ENCODE data around the gene EMX1.
A peak's percentile ranks its signal among the peaks of the same experiment; 100 is the strongest.

The EMX1 gene

DNA sequence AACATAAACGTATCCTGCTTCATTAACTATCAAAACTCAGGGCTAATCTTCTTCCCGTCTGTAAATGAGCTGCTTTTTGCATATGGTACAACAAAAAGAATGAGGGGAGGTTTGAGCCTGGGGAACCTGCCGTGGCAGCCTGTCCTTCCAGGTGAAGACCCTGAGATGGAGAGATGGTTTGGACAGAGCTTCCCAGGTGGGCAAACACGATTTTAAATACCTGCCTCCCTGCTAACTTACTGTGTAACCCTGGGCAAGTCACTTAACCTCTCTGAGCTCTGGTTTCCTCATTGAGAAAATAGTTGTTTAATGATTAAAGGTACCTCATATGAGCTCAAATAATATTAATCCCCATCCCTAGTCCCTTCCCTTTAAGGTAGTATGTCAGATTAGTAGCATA, 9.0 kb downstream of the EMX1 start:
- peak; percentile 10 for DNase-seq

DNA sequence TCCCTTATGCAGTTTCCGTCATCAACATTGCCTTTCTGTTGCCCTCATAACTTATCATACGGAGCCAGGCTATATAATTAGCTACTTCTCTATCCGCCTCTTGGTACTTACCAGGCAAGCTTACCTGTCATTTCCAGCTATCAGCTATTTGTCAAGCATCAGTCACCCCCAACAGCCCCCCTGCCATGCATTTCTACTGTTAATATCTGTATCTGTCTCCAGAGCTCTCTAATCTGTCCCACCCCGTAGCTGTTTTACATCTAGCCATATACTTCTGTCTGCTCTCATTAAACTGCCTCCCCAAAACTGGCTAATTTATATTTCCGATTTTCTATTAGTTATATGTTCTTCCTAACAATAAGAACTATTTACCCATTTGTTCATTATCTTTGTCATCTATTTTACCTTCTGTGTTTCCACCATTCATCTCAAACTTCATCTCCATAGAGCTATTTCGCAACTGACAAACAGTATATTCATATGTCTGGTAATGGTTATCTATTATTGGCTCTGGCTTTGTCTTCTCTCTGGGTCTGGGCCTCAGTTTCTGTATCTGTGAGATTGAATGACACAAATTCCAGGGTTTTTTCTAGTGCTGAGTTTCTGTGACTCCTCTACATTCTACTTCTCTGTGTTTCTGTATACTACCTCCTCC, 9.6 kb downstream of the EMX1 start:
- no peak for DNase-seq

DNA sequence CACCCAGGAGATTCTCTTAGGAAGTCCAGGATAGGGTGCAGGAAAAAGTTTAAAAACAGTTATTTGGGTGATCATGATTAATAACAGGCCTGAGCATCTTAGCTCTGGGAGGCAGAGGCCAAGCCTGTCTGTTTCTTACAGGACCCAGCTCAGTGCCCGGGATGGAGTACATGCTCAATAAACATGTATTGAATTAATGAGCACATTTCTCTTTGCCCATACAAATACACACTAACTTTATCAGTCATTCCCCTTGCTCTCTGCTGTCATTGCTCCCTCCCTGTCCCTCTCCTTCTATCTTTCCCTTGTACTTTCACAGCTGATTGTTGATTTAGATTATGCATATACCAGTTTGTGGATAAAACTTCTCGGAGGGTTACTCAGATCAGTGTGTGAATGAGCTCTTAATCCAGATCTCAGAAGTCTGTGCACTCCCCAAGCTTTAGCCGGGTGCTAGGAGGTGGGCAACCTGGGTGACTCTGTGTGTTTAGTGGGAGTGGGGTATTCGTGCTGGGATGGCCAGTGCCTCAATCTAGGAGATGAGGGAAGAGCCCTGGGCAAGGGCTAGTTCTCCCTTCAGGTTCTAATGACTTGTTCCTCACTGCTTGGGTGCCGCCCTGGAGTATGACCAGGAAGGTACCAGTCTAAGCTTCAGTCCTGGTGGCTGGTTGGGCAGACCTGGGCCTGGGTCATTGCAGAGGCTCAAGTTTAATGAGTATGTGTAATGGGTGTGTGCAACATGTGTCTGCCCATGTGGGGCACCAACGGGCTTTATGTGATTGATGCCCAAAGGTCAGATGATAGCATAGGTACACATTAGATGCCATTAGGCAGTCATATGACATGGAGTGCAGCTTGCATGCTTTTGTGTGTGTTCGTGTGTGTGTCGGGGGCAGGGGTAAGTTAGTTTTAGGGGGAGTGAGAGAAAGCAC, 10.6 kb downstream of the EMX1 start:
- DNase-seq: peak; percentile 42

DNA sequence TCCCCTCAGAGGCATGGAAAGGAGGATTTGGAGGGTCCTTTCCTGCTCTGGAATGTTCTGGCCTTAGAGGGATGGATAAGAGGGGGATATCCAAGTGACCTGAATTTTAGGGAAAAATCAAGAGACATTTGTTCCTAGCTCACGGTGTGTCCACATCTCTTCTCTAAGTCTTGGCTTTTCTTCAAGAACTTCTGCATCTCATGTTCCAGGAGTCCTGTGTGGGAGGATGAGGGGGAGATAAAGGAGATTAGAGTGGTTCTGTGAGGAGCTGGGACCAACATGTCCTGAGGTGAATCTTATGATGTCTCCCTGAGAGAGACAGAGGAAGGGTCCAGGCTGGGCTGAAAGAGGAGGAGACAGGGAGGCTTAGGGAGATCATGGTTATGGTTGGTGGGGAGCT, 11.7 kb downstream of the EMX1 start:
- no peak for DNase-seq

DNA sequence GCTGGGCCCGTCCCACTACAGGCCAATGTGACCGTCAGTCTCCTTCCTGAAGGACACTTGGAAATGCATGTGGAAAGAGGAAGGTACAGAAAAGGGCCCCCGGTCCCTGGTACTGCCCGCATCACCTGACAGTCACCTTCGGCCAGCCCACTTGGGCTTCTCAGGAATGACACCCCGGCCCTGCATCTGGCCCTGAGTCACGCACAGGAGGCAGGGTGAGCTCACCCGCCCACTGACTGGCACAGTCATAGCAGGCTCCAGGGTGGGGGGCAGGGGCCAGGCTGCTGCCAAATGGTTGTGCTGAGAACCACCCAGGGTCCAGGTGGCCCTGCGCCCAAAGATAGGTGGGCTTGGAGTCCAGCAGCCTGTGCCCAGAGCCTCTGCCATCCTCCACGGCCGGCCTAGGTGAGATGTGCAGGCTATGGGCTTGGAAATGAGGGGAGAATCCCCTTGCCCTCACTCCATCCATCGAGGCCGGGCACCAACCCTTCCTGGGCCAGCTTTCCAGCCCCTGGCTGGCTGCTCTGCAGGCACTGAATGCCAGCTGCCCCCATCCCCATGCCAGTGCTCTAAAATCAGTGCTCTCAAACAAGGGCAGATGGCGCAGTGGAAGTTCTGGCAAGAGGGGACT, 14.1 kb downstream of the EMX1 start:
- peak; percentile 71 for DNase-seq

DNA sequence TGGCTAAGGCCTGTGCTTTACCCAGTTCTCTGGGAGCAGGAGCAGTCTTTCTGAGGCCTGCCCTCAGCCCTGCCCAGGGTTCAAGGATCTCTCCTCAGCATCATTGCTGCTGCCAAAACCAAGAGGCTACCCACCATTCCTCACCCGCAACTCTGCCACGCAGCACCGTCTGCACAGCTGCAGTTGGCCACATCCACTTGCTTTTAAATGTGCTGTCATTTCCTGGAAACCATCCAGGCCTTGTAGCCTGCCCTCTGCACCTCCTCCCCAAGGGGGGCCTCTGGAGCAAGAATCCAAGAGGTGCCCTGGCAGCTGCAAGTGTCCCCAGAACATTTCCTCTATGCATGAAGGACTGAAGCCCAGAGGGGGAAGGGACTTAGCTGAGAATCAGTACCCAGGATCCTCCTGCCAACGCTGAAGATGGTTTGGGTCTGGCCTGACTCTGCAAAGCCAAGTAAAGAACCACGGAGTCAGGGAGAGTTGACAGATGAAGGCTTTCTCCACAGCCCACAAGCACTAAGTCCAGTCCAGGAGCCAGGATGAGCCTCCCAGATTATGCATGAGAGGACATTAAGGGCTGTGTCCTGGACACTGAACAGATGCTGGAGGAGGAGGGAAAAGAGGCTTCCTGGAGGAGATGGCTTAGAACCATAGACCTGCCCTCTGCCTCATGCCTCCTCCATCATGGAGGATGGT, 14.9 kb downstream of the EMX1 start:
- no peak for DNase-seq

DNA sequence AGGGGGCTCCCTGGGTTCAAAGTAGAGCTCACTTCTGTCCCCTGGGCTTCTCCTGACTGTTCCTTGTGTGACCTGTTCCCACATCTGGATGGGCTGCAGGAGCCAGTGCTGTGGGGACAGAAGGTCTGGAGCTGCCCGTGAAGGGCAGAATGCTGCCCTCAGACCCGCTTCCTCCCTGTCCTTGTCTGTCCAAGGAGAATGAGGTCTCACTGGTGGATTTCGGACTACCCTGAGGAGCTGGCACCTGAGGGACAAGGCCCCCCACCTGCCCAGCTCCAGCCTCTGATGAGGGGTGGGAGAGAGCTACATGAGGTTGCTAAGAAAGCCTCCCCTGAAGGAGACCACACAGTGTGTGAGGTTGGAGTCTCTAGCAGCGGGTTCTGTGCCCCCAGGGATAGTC, 15.5 kb downstream of the EMX1 start:
- no peak for DNase-seq

DNA sequence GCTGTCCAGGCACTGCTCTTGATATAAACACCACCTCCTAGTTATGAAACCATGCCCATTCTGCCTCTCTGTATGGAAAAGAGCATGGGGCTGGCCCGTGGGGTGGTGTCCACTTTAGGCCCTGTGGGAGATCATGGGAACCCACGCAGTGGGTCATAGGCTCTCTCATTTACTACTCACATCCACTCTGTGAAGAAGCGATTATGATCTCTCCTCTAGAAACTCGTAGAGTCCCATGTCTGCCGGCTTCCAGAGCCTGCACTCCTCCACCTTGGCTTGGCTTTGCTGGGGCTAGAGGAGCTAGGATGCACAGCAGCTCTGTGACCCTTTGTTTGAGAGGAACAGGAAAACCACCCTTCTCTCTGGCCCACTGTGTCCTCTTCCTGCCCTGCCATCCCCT, 15.9 kb downstream of the EMX1 start:
- DNase-seq: no peak

DNA sequence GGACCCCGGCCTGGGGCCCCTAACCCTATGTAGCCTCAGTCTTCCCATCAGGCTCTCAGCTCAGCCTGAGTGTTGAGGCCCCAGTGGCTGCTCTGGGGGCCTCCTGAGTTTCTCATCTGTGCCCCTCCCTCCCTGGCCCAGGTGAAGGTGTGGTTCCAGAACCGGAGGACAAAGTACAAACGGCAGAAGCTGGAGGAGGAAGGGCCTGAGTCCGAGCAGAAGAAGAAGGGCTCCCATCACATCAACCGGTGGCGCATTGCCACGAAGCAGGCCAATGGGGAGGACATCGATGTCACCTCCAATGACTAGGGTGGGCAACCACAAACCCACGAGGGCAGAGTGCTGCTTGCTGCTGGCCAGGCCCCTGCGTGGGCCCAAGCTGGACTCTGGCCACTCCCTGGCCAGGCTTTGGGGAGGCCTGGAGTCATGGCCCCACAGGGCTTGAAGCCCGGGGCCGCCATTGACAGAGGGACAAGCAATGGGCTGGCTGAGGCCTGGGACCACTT, 16.4 kb downstream of the EMX1 start:
- DNase-seq: no peak

DNA sequence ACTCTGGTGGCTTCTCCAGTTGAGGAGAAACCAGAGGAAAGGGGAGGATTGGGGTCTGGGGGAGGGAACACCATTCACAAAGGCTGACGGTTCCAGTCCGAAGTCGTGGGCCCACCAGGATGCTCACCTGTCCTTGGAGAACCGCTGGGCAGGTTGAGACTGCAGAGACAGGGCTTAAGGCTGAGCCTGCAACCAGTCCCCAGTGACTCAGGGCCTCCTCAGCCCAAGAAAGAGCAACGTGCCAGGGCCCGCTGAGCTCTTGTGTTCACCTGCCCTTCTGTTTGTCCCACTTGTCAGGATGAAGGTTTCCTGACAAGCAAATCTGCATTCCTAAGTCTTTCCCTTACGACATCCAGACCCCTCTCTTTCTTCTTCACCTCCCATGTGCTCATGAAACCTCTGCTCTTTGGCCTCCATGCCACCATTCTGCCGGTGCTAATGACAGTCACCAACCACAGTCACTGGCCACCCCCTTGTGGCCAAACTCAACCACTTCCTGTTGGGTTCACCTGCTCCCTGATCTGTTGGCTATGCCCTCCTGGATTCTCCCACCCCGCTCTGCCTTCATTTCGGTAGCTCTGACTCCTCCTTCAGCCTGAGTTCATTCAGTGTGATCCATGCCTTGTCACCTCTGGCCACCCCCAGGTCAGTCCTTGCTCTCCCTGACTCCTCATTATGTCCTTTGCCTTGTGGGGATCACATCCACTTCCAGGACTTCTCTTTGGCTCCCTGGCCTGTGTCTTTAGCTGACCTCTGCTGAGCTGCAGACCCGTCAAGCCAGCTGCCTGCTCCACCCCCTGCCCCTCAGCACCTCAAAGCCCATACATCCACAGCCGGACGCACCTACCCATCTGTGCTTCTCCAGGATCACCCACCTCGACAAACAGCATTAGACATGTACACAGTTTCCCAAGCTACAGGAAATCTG, 17.6 kb downstream of the EMX1 start:
- DNase-seq: no peak

DNA sequence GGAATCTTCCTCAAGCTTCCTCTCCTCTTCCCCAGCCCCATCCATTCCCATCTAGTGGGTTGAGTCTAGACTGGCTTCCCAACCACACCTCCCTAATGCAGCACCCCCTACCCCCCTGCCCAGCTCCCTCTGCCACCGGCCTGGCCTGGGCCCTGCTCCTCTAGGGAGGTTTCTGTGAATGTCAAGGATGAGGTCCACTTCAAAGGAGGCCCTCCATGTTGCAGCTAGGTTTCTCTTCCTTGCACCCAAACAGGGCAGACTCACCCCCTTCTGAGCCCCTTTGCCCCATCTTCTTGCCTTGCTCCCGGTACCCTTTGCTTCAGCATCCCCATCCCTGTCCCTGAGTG, 18.3 kb downstream of the EMX1 start:
- no peak for DNase-seq

DNA sequence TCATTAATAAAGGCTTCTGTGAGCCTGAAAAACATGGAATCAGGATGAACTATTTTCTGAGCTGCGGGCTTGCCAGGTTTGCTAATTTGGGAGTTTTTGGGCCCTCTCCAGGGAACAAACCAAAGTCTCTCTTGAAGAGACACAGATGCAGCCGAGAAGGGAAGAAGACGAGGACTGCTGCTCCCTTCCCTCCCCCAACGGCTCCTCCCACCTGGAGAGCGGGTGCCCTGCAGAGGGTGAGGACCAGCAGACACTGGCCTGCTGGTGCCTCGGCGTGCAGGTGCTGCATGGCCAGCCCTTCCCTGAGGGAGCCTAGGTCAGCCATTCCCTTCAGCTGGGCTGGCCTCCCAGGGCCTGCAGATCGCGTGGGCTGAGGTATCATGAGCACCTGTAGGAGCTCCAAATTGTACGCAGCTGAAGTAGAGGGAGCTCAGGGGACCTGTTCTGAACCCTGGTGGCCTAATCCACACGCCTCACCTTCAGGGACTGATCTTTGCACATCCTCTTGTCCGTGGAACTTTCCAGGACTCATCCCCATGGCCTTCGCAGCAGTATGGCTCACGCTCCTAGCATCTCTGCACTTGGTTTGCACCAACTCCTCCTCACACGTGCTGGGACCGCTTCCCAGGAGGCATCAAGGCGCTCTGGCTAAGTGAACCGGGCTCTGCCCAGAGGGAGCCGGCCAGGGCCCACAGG, 19.5 kb downstream of the EMX1 start:
- DNase-seq: no peak

DNA sequence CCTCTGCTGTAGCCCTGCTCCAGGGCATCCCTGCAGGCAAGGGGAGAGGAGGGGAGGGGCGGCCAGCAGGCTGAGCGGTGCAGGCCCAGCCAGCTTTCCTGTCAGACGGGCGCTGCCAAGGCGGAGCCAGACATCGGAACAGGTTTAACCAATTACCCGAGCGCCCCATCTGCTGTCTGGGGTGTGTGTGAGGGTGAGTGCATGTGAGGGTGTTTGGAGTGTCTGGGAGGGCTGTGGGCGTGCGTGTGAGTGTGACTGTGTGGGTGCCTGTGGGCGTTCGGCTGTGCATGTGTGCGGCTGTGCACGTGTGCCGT, 20.0 kb downstream of the EMX1 start:
- DNase-seq: no peak

DNA sequence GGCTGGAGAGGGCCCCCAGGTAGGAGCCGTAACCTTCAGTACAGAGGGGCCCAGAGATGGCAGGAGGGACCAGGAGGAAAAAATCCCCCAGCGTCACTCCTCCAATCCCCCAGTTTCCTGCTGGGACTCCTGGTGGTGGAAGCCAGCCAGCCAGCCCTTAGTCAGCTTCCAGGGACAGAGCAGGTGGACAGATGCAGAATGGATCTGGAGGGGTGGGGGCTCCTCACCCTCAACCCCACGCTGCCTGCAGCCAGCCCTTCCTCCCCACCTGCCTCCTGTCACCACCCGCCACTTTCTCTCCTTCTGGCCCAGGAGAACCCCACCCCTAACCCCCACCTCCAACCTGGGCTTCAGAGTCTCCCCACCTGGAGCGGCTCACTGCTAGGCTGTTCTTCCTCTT, 21.1 kb downstream of the EMX1 start:
- DNase-seq: no peak

DNA sequence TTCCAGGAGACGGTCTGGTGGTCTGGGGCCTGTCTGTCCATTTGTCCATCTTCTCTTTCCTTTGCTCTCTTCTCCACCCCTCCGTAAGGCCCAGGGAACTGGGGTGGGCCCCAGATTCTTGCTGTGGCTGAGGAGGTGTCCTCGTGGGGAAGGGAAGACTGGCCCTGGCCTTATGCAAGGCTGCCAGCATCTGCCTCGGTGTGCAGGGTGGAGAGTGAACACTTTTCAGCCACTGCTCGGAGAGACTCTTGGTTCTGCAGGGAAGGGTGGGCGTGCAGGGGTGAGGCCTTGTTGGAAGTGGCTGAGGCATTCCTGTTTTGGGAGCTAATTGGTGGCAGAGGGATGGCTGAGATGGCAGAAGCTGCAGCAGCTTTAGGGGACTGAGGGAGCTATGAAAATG, 23.0 kb downstream of the EMX1 start:
- no peak for DNase-seq

DNA sequence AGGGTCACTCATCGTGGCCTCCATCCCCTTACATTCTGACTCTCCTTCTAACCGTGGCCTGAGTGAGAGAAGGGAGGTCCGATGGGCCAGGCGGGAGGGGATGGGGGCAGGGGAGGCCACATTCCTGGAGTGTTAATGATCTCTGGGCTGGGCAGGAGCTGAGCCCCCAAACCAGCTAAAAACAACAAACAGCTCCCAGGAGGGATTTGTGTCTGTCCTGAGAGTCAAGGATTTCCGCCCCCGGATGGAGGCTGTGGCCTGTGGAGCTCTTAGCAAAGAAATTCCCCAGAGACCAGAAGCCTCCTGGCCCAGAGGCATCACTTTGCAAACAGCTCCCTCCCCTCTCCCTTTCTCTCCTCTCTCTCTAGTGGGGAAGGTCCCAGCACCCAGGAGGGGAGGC, 23.5 kb downstream of the EMX1 start:
- no peak for DNase-seq

DNA sequence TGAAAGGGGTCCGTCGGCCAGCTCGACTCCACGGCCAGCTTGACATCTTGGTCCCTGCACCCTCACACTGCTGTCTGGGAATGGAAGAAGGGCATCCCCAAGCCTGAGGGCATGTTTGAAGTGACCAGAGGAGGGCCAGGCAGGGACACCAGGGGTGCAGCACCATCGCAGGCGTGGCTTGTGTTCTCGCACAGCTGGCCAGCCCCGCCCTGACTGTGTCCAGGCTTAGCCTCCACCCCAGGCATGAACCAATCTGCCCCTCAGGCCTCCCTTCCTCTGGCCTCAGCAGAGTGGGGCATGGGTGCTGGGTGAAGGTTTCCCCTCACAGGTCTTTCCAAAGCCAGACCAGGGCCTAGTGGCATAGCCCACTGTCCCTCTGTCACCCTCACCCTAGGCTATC, 25.0 kb downstream of the EMX1 start:
- no peak for DNase-seq

DNA sequence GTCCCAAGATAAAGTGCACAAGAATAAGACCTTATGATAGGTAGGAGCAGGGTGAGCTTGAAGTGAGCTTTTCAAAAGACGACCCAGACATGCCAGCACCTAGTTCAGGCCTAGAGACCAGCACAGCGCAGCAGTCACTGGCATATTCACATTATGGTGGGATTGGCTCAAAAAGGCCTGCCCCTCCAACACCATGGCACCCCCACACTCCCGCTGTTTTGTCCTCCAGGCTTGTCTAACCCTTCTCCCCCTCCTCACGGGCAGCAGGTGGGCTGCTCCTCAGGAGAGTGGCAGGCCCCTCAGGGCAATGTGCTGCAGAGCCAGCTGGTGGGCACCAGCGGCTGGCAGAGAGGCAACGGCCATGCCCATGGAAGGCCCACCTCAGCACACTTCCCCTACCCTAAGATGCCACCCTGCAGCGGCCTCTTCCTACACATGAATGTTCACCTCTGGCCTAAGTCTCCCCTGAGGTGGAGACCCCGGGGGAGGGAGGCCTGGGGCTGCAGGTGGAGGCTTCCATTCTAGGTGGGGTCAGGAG, 25.6 kb downstream of the EMX1 start:
- no peak for DNase-seq

DNA sequence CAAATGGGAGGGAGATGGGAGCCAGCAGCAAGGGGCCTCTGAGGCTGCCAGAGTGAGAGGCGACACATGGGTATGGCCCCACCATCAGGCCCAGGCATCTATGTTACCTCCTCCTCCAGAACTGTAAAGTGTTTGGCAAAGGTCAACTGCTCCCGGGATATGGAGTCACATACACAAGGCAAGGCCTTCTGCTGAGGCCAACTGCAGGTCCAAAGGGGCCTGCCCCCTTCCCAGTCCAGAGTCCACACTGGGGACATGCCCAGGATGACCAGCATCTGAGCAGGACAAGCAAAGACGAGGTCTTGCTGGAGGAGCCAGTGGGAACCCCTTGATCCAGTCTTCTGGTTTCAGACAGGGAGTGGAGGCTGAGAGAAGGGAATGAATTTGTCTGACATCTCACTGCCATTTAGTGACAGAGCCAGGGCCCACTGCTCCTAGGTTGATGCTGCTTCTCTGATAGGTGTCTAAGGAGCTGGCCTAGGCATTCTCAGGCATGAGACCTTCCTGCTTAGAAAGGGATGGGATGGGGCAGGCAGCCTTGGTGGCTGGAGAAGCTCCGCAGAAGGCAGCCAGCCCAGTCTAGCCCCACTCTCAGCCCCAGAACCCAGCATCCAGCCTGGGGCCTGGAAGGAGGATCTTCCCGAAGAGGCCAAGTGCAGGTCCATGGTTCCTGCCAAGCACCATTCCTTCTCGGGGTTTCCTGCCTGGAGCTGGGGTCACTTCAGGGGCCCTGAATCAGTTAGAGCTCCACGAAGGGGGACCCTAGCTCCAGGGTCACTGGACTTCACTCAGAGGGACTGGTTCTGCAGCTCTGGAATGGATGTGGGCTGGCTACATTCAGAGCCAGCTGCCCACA, 26.4 kb downstream of the EMX1 start:
- DNase-seq: no peak

DNA sequence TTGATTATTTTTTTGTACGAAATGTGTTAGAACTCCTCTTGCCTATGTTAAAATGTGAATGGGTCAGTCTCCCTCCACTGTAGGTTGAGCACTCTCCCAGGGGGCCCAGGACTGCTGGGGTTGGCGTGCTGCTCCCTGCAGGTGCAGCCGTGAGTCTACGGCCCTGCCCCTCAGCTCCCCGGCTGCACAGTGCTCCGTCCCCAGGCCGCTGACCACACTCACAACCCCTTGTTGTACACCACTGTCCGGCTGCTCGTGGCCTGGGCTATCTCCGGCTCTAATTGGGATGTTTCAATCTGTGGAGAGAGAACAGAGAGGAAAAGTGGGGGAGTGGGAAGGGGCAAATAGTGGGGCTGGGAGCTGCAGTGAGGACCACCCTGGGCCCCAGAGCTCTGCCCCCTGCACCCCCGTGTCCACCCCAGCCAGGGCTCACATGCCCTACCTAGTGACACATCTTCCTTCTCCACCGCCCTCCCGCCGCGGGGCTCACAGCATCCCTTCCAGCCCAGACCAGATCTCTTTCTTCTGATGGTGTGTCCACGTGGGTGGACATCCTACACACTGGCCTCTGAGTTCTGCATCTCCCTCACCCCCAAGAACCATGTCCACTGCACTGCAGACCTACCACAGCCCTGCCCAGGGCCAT, 27.6 kb downstream of the EMX1 start:
- DNase-seq: no peak

Measured in activated CD8-positive, alpha-beta memory T cell treated with anti-CD3 and anti-CD28 coated beads, Interleukin-2, amount 50 U/mL, for 48 hours (primary cell).